Measurements from ENCODE around the gene HLA-DQA1.
"Not testable (repeated sequence)": the region's sequence is repeated elsewhere in the genome, so short reads cannot be mapped to it uniquely, and the experiment has no call there.

DNA sequence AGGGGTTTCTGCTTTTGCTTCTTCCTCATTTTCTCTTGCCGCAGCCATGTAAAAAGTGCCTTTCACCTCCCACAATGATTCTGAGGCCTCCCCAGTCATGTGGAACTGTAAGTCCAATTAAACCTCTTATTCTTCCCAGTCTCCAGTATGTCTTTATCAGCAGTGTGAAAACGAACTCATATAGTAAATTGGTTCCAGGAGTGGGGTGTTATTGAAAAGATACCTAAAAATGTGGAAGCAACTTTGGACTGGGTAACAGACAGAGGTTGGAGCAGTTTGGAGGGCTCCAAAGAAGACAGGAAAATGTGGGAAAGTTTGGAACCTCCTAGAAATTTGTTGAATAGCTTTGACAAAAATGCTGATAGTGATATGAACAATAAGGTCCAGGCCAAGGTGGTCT, 34.7 kb downstream of the HLA-DQA1 start:
- TF ChIP-seq POLR2A (IDR thresholded peaks at IDR 0.05): not testable (repeated sequence)
- TF ChIP-seq, protein P1, sequence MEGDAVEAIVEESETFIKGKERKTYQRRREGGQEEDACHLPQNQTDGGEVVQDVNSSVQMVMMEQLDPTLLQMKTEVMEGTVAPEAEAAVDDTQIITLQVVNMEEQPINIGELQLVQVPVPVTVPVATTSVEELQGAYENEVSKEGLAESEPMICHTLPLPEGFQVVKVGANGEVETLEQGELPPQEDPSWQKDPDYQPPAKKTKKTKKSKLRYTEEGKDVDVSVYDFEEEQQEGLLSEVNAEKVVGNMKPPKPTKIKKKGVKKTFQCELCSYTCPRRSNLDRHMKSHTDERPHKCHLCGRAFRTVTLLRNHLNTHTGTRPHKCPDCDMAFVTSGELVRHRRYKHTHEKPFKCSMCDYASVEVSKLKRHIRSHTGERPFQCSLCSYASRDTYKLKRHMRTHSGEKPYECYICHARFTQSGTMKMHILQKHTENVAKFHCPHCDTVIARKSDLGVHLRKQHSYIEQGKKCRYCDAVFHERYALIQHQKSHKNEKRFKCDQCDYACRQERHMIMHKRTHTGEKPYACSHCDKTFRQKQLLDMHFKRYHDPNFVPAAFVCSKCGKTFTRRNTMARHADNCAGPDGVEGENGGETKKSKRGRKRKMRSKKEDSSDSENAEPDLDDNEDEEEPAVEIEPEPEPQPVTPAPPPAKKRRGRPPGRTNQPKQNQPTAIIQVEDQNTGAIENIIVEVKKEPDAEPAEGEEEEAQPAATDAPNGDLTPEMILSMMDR (IDR thresholded peaks at IDR 0.05): not testable (repeated sequence)

All from suprapubic skin (tissue), 3 donors.